ENCODE measurements around the gene RNF151.

The RNF151 gene

DNA sequence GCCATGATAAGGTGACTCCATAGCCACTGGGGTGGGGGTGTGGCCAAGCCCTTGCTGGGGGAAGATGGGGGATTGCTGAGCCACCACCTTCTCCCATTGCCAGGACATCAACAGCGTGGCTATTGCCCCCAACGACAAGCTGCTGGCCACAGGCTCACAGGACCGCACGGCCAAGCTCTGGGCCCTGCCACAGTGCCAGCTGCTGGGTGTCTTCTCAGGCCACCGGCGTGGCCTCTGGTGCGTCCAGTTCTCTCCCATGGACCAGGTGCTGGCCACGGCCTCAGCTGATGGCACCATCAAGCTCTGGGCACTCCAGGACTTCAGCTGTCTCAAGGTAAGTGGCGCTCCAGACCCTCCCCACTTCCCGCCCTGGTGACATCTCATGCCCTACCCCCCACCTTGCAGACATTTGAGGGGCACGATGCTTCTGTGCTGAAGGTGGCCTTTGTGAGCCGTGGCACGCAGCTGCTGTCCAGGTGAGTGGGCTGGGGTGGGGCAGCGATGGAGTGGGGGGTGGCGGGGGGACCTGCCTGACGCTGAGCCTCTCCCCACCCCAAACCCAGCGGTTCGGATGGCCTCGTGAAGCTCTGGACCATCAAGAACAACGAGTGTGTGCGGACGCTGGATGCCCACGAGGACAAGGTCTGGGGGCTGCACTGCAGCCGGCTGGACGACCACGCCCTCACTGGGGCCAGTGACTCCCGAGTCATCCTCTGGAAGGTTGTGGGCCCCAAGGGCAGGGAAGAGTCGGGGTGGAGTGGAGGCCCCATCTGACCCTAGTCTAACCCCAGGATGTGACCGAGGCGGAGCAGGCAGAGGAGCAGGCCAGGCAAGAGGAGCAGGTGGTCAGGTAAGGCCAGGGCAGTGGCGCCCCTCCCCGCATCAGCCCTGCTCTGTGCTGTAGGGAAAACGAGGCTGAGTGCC, 10.6 kb downstream of the RNF151 start:
- DNase-seq (ENCODE audit: low read depth) = no peak

DNA sequence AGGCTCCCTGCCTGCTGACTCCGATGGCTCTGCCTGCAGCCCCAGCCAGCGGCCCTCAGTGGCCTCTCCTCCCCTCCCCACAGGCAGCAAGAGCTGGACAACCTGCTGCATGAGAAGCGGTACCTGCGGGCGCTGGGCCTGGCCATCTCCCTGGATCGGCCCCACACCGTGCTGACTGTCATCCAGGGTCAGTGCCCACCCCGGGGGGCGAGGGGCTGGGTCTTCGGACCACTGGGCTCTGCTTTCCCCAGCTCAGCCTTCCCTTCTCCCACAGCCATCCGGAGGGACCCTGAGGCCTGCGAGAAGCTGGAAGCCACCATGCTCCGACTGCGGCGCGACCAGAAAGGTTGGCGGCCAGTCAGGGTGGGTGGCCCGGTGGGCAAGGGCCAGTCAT, 11.2 kb downstream of the RNF151 start:
- DNase-seq (ENCODE audit: low read depth) = no peak

DNA sequence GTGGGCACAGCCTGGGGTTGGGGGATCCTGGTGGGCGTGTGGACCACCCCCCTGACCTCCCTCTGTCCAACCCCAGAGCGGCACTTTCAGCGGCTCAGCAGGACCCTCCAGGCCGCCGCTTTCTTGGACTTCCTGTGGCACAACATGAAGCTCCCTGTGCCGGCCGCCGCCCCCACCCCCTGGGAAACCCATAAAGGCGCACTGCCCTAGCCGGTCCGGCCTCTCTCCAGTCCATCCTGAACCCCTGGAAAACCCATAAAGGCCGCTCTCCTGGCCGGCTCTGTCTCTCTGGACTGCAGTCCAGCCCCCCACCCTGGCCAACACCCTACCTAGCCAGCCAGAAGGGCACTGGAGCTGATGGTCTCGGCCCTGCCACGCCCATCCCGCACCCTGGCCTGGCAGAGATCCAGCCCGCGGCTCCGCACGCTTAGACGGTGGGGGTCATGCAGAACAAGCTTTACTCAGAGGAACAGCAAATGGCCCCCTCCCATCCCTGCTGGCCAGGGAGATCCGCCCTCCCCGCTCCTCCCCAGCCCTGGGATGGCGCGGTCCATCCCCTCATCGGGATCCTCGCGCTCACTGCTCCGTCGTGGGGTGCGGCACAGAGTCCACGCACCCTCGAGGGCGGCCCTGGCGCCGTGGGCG, 11.9 kb downstream of the RNF151 start:
- DNase-seq (ENCODE audit: low read depth) = no peak

DNA sequence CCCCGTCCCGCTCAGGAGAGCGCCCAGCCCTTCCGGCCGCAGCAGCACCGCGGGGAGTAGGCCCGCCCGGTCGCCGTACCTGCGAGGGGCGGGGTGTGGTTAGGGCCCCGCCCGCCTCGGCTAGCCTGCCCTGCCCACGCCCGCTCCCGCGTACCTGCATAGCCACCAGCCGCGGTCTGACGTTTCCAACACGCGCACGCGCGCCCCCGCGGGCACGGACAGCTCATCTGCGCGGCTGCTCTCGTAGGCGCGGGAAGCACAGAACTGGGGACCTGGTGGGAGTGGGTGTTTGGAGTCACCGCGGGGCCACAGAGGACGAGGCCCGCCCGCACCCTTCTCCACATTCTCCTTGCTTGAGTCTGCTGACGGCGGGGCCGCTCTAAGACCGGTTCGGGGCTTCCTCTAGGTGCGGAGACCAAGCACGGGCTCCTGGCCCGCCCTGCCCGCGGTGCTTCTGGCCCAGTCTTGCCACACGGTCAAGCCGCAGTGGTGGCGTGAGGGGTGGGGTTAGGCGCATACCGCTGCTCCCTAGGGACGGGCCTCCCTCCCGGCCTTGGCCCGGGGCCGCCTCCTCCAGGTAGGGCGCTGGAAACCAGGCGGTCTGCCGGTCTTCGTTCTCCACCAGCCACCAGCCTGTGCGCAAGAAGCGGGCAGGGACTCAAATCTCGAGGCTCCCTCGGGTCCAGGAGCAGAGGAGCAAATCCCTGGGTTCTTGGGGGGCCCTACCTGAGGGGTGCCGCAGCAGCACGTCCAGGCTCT, 12.8 kb downstream of the RNF151 start:
- DNase-seq (ENCODE audit: low read depth) = no peak

DNA sequence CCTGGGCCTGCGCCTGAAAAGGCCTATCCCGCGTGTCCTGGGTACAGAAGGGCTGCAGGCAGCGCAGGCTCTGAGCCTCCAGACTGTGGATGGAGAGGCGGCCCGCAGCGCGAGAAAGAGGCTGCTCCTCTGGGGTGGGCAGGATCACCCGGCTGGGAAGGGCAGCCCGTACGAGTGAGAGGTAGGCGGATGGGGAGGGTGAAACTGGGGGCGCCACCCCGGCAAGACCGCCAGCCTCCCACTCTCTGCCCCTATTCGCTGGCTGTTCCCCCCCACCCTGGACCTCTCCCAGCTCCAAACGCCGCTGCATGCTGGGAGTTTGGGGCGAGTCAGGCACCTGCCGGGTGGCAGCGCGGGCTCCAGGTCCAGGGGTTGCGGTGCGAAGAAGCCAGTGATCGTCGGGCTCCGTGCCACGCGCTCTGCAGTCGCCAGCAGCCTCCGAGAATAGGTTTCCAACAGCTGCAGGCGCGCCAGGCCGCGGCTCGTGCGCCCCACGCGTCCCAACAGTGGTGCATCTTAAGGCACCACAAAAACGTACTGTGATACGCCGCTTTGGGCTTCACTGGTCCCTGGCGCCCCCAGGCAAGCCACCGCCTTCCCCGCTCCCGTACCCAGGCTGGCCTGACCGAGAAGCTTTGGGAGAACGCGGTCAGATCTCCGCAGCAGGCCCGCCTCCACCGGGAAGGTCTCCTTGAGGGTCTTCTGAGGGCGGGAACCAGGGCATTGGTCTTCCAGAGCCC, 13.5 kb downstream of the RNF151 start:
- no peak for DNase-seq (ENCODE audit: low read depth)

DNA sequence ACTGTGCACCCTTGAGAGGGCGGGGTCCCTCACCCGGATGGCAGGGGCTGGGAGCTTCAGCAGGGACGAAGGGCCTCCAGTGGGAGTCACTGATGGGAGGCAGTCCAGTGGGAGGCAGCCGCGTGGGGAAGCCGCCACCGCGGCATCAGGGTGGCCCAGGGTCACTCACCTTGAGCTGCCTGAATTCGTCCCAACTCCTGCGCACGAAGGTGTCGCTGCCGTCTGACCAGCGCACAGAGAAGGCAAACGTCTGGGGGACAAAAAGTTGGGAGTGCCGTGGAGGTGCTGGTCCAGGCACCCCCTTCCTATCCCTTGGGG, 14.1 kb downstream of the RNF151 start:
- DNase-seq (ENCODE audit: low read depth) = no peak

DNA sequence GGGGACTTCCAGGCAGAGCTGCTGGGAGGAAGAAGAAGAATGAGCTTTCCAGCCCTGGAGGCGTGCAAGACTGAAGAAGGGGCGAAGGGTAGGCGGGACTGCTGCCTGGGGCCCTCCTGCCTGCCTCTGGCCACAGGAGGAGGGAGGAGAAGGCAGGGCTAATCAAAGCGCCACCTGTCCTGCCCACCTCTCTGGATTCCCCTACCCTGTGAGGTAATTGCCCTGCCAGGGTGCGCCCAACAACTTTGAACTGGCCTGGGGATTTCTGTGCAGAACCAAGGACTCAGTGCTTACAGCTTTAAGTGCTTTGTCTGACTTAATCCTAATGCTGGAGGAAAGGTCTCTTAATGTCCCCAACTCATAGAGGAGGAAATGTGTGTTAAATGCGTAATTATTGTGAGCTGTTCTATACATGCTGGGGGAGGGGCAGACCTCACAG, 14.8 kb downstream of the RNF151 start, which contains the start of gene NOXO1:
Gene NOXO1, minus strand, starts transcription at position 72 of the 439 bp plus-strand sequence. CDS start 290 bp downstream, outside the sequence.
- DNase-seq (ENCODE audit: low read depth) = no peak

DNA sequence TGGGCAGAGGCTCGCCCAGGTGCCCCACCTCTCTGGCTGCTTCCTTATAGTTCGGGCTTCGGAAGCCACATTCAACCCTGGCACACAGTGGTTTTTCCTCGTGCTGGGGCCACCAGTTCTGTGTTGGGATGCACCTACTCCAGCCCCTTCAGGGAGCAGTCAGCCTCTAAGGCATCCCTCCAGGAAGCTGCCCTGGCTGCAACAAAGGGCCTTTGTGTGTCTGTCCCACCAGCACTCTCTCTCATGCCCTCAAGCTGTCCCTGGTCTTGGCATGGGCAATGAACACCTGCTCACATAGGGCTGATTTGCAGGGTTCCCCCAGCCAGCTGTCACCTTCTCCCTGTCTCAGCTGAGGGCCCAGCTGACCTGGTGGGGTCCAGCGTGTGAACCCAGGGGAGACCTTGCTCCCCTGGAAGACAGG, 15.4 kb downstream of the RNF151 start:
- no peak for DNase-seq (ENCODE audit: low read depth)

DNA sequence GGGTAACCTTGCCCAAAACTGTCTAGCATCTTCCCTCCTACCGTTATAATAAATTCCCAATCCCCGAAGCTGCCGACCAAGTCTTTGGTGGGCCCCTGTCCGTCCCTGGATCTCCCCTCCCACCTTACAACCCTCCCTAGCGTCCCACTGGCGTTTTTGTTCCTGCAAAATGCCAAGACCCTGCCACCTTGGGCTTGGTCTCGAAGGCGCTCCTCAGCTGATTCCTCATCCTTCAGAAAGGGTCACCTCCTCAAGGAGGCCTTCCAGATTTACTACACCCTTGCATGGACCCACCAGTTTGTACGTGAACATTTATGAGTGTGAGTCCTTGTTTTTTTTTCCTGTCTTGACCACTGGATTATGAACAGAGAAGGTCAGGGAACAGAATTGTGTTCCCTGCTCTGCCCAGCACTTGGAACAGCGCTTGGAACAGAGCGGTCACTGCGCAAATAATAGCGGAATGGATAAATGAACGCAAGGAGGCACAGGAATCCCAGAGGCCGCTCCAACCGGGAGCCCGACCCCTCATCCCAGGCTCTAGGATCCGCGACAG, 16.4 kb downstream of the RNF151 start:
- no peak for DNase-seq (ENCODE audit: low read depth)

DNA sequence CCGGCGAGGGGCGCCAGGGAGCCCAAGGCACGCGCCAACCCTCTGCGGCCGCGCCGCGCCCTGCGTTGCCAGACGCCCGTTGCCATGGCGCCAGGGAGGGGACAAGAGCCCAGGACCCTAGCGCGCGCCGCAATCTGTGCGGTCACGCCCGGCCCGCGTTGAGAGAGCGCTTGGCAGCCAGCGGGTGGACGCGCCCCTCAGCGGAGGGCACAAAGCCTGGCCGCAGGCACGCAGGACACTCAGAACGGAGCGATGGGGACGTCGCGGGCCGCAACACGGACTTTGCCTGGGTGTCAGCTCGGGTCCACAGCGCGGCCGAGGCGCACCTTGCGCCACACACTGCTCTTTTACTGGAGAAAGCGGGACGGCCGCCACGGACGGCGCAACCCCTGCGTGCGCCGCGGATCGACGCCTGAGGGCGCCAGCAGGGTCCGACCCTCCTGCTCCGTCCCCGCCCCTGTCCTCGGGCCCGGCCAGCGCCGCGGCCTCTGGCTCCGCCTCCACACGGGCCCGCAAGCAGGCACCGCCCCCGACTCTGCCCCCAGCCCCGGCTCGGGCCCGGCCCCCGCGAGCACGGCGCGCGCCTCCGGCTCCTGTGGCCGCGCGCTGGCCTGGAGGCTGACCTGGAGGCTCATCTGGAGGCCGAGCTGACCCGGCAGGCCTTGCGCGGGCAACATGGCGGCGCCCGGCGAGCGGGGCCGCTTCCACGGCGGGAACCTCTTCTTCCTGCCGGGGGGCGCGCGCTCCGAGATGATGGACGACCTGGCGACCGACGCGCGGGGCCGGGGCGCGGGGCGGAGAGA, 17.1 kb downstream of the RNF151 start, which contains the start of gene GFER:
Gene GFER, plus strand, starts transcription at position 650 of the 803 bp plus-strand sequence. Its CDS starts 26 bp downstream, at position 676.
- DNase-seq (ENCODE audit: low read depth) = peak; percentile 85

DNA sequence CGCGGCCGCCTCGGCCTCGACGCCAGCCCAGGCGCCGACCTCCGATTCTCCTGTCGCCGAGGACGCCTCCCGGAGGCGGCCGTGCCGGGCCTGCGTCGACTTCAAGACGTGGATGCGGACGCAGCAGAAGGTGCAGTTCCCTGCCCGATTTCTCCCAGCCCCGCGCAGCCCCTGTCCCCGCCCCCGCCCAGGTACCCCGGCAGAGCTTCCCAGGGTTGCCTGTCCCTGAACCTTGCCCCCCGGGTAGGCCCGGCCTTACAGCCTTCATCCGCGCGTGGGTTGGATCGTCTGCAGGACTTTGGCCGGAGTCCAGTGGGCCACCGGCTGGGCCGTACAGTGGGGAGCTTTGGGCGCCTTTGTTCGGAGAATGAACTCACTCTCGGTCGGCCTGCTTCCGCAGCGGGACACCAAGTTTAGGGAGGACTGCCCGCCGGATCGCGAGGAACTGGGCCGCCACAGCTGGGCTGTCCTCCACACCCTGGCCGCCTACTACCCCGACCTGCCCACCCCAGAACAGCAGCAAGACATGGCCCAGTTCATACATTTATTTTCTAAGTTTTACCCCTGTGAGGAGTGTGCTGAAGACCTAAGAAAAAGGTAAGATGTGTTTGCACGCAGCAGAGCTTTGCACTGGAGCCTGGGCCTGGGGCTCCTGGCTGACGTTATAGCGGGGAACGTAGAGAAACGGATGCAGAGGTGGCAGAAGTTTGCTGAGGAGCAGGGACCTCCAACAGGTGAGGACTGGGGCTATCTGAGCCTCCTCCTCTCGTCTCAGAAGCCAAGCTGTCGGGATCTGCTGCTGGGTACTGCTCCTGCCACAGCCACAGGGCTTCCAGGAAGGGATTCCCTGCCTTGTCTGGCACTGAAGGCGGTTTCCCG, 17.9 kb downstream of the RNF151 start:
- no peak for DNase-seq (ENCODE audit: low read depth)

DNA sequence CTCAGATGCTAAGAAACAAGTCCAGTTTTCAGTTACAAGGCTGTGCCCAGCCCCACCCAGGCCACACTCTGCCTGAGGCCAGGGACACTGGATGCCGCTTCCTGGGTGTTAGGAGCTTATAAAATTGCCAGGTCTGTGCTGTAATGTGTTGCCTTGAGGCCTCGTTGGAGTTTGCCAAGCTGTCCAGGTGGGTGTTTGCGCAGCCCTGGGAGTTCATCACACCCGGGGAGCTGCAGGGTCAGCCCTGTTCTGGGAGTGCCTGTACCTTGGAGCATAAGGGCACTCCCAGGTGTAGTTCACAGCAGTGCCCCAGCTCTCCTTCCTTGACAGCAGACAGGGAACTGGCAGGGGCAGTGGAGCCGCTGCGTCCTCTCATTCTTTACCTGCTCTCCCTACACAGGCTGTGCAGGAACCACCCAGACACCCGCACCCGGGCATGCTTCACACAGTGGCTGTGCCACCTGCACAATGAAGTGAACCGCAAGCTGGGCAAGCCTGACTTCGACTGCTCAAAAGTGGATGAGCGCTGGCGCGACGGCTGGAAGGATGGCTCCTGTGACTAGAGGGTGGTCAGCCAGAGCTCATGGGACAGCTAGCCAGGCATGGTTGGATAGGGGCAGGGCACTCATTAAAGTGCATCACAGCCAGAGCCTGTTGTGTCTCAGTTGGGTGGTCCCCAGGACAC, 19.0 kb downstream of the RNF151 start:
- no peak for DNase-seq (ENCODE audit: low read depth)

DNA sequence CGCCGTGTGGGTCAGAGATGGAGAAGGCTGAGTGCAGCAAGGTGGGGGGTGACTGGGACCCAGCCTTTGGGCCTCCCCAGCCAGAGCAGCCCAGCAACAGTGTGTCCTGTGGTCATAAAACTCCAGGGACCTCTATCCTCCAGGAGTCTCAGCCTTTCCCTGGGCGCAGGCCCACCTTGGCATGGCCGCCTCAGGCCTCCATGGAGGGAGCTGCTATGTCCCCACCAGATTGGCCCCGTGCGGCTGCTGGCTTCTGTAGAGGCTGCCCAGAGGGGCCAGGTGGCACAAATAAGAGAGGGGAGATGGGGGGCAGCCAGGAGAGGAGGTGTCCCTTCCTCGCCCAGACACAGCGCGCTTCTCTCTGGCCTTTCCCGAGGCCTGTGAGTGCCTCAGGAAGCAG, 20.5 kb downstream of the RNF151 start:
- no peak for DNase-seq (ENCODE audit: low read depth)

DNA sequence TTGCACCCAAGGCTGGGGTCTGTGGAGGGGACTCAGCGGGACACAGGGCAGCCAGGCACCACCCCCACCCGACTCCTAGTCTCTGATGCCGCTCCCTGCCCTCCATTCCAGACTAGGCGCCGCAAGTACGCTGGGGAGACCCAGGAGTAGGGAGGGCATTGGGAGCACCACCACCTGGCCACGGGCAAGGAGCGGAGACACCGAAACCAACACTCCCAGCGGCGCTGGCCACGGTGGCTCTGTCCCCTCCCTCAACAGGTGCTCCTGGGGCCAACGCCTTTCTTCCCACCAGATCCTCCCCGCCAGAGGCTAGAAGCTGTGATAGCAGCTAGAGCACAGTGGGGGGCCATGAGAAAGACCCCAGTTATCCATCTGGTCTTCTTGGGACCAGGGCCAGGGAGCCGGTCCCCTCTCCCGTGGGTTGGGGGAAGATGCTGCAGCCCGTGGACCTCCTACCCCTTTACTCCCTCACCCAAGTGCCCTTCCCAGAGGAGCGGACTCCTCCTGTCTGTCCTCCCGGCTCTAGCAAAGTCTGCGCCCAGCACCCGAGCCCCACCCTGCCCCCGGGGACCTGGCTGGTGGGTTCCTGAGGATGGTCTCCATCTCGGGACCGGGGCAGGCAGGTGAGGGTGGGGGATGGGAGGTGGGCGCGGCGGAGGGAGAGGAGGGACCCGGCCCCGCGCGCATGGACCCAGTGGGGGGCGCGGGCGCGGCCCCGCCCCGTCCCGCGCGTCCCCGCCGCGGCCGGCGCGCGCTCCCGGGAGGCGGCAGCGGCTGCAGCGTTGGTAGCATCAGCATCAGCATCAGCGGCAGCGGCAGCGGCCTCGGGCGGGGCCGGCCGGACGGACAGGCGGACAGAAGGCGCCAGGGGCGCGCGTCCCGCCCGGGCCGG, 22.8 kb downstream of the RNF151 start, which contains the start of gene SYNGR3:
Gene SYNGR3, plus strand, starts transcription at position 762 of the 892 bp plus-strand sequence. CDS start 133 bp downstream, outside the sequence.
- no peak for DNase-seq (ENCODE audit: low read depth)

DNA sequence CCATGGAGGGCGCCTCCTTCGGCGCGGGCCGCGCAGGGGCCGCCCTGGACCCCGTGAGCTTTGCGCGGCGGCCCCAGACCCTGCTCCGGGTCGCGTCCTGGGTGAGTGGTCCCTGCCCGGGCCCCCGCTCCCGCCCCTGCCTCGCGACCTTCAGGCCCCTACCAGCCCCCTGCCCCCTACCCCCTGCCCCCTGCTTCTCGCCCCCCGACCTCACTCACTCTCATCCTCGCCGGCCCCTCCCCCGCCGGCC, 23.4 kb downstream of the RNF151 start:
- DNase-seq (ENCODE audit: low read depth) = no peak

DNA sequence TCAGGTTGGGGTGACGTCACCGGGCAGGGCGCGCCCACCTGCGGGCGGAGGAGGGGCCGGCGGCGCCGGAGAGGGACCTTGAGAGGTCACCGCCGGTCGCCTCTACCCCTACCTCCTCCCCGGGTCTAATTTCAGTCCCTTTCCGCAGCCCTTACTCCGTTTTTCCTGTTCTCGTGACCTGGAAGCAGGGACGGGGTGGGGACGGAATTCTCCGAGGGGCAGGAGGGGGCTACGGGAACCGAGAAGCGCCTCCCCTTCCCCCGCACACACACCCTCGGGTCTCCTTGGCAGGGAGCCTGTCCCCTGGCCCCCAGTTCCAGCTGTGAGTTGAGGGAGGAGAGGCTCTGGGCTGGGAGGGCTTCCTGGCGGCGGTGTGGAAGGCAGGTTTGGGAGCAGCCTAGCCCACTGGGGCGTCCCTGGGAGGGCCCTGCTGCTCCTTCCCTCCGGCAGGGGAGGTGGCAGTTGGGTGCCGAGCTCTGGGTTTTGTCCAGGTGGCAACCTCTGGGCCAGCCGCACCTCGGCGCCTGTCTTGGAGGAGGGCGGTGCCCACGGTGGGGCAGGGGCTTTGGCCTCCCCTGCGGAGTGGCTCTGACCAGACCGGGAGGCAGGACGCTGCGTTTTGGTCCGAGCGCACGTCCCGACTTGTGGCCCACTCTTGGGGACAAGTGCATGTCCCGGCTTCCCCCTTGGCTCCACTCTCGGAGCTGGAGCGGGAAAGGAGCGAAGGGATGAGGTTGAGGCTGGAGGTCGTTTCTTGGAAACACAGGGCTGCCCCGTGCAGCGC, 23.9 kb downstream of the RNF151 start:
- DNase-seq (ENCODE audit: low read depth) = no peak

DNA sequence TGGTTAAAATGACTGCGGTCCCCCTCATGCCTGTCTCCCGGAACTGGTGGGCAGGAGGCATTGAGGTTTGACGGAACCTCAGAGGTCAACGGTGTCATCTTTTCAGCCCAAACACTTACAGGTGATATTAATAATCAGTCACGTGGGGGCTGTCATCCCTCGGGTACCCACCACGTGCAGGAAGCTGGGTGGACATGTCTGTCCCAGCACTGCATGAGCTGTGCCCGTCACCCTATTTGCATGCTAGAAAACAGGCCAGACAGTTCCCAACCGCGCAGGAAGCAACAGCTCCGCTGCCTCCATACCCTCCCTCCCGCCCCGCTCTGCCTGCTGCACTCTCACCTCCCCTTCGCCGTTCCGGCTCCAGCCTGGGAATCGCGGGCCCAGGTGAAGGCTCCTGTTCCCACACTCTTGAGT, 24.5 kb downstream of the RNF151 start:
- no peak for DNase-seq (ENCODE audit: low read depth)
